SW 1271 (cell line): ENCODE data around the gene GTF2H1.
"Not testable (repeated sequence)": the region's sequence is repeated elsewhere in the genome, so short reads cannot be mapped to it uniquely, and the experiment has no call there.

ENCODE experiments used
- DNase-seq, 2 experiments: peaks; one replicate each; lab custom pipeline; 2025; lab: John Stamatoyannopoulos, UW

The GTF2H1 gene

GRCh38 chr11:18375941-18376340 is 53.6 kb downstream of the GTF2H1 start:
- no peak for DNase-seq

GRCh38 chr11:18379201-18379600 is 56.8 kb downstream of the GTF2H1 start:
- no peak for DNase-seq

- DNase-seq = peak; percentile 97 to 99
Observed at GRCh38 chr11:18383388-18384156, 61.2 kb downstream of the GTF2H1 start.

DNA sequence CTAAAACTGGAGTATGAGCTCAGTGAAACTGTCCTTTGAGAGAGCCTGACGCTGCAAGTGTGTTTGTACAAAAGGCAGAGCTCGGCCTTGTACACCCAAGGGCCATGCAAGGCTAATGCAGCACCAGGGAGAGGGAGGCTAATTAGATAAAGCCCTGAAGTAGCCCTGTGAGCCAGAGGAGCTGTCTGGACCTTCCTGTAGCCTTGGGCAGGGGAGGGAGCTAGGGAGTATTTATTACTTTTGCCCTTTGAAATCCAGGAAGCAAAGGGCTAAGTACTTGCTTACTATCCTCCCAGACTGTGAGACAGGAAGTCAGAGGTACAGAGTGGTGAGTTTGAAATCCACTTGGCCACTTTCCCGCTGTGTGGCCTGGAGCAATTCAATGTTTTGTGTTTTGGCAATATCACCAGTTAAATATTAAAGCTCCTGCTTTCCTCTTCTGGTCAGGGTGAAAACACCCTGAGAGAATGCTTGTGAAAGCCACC is 61.8 kb downstream of the GTF2H1 start:
- DNase-seq = peak; percentile 66 to 90

DNA sequence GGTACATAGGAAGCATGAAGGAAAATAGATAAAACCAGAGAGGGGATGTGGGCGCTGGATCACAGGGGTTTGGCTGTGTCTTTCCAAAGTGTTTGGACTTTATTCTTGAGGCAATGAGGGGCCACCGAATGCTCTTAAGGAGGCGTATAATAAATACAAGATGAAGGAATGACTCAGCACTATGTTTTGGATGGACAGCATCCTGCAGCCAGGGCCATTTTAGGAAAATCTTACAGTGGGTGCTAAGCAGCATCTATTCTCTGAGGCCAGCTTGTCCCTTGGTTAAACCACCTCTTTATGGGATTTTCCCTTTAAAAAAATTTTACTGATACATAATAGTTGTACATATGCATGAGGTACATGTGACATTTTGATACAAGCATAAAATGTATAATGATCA is 67.7 kb downstream of the GTF2H1 start:
- no peak for DNase-seq

GRCh38 chr11:18392434-18393321 is 70.3 kb downstream of the GTF2H1 start:
- DNase-seq = no peak

GRCh38 chr11:18393581-18394274 is 71.4 kb downstream of the GTF2H1 start:
- no peak for DNase-seq

DNA sequence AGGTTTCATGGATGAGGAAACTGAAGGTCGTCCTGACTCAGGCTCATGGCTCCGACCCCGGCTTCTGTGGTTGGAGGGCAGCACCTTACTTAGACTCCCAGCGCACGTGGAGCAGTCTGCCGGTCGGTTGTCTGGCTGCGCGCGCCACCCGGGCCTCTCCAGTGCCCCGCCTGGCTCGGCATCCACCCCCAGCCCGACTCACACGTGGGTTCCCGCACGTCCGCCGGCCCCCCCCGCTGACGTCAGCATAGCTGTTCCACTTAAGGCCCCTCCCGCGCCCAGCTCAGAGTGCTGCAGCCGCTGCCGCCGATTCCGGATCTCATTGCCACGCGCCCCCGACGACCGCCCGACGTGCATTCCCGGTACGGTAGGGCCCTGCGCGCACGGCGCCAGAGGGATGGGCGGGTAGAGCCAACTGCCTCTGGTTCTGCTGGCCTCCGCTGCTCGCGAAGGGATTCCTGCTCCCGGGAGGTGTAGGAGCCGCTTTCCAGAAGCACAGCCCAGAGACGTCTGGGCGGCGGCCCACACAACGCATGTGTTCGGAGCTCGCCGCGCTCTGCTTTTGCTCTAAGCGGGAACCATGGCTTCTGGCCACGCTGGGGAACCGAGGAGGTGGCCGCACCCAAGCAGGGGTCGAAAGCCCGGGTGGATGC is 72.0 kb downstream of the GTF2H1 start, which contains the start of gene LDHA:
LDHA (plus strand) TSS at position 289 of the 653 bp plus-strand sequence. CDS start 2,280 bp downstream, outside the sequence.
- DNase-seq = peak; percentile 90 to 93

- DNase-seq = no peak
Observed at GRCh38 chr11:18394928-18395734, 72.8 kb downstream of the GTF2H1 start.

DNA sequence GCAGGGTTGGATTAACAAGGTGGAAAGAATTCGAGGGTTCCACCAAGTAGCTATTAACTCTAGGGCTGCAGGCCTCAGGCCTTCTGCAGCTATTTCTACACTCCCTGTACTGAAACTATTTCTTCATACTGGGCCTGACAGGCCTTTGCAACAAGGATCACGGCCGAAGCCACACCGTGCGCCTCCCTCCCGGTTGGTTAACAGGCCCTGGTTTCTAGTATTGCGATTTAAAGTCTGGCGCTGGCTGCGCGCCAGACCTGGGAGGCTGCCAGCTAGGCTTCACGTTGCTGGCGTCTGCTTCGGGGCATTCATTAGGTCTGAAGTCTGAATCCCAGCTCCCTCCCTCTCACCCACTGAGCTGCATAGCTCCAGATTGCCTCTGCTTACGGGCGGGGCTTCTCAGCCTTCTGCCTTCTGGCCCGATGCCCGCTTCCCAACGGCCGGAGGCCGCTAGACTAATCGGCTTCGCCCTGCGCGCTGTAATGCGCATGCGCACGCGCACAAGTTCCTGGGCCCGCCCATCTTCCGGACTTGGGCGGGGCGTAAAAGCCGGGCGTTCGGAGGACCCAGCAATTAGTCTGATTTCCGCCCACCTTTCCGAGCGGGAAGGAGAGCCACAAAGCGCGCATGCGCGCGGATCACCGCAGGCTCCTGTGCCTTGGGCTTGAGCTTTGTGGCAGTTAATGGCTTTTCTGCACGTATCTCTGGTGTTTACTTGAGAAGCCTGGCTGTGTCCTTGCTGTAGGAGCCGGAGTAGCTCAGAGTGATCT is 73.6 kb downstream of the GTF2H1 start:
- DNase-seq = peak; percentile 96 to 97

- DNase-seq = no peak
Observed at GRCh38 chr11:18397921-18398320, 75.6 kb downstream of the GTF2H1 start.

GRCh38 chr11:18401077-18401476 is 78.7 kb downstream of the GTF2H1 start:
- not testable (repeated sequence) for DNase-seq

DNA sequence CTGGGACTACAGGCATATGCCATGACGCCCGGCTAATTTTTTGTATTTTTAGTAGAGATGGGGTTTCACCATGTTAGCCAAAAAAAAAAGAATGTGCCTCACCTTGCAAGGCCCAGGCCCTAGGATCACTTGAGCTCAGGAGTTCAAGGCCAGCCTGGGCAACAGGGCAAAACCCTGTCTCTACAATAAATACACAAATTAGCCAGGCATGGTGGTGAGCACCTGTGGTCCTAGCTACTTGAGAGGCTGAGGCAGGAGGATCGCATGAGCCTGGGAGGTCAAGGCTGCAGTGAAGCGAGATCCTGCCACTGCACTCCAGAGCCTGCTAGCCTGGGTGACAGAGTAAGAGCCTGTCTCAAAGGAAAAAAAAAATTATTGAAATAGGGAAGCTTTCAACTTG is 81.7 kb downstream of the GTF2H1 start:
- DNase-seq = no peak

- peak; percentile 60 to 73 for DNase-seq
Observed at GRCh38 chr11:18407400-18407799, 85.0 kb downstream of the GTF2H1 start.

GRCh38 chr11:18408558-18409291 is 86.4 kb downstream of the GTF2H1 start:
- DNase-seq = peak in 1 of 2 experiments; percentile 25

GRCh38 chr11:18416459-18416858 is 94.1 kb downstream of the GTF2H1 start:
- no peak for DNase-seq
